ENCODE data around the gene DDX39B.

DDX39B gene

DNA sequence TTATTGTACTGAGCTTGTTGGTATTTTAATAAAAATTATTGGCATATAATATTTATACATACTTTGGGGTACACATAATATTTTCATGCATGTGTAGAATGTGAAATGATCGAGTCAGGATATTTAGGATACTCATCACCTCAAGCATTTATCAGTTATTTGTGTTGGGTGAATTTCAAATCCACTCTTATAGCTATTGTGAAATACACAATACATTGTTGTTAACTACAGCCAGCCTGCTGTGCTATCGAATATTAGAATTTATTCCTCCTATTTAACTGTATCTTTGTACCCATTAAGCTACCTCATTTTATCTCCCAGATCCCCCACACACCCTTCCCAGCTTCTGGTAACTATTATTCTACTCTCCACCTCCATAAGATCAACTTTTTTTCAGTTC, 58.4 kb downstream of the DDX39B start:
- Histone ChIP-seq H3K36me3 (ENCODE audit: control insufficient read depth, insufficient read depth, low read length) (no peaks in the 10 kb centered on the region), H3K27me3 (replicated peaks; ENCODE audit: control insufficient read depth, insufficient read depth, low read length) (no peaks in the 10 kb centered on the region), H3K4me3 (replicated peaks; ENCODE audit: low read depth, low read length) (no peak overlapping the region)
- TF ChIP-seq, protein P1, sequence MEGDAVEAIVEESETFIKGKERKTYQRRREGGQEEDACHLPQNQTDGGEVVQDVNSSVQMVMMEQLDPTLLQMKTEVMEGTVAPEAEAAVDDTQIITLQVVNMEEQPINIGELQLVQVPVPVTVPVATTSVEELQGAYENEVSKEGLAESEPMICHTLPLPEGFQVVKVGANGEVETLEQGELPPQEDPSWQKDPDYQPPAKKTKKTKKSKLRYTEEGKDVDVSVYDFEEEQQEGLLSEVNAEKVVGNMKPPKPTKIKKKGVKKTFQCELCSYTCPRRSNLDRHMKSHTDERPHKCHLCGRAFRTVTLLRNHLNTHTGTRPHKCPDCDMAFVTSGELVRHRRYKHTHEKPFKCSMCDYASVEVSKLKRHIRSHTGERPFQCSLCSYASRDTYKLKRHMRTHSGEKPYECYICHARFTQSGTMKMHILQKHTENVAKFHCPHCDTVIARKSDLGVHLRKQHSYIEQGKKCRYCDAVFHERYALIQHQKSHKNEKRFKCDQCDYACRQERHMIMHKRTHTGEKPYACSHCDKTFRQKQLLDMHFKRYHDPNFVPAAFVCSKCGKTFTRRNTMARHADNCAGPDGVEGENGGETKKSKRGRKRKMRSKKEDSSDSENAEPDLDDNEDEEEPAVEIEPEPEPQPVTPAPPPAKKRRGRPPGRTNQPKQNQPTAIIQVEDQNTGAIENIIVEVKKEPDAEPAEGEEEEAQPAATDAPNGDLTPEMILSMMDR (IDR thresholded peaks at IDR 0.05; ENCODE audit: insufficient read depth, low read length, poor library complexity, severe bottlenecking), result no peak
- DNase-seq (ENCODE audit: extremely low read depth, insufficient read length), result no peak

GRCh38 chr6:31480574-31480973, 61.2 kb downstream of the DDX39B start:
- no peak for DNase-seq (ENCODE audit: extremely low read depth, insufficient read length)
- Histone ChIP-seq H3K4me3 (replicated peaks; ENCODE audit: low read depth, low read length) (no peak overlapping the region), H3K27me3 (replicated peaks; ENCODE audit: control insufficient read depth, insufficient read depth, low read length) (no peaks in the 10 kb centered on the region), H3K36me3 (ENCODE audit: control insufficient read depth, insufficient read depth, low read length) (no peaks in the 10 kb centered on the region)
- TF ChIP-seq, protein P1 (IDR thresholded peaks at IDR 0.05; ENCODE audit: insufficient read depth, low read length, poor library complexity, severe bottlenecking), result no peak
